ENCODE data around the gene PTPN1. TPM values are rescaled to one million over a fixed set of nuclear protein-coding genes. Genes with fewer than 3 reads are reported as not detected.

The PTPN1 gene
- total RNA-seq, 2 experiments from 2014 or later = 17.1 to 25.1 TPM

- no peaks in the 10 kb centered on the region for H3K79me2 ChIP-seq (ENCODE audit: insufficient read depth, low read depth, low read length)
- H4K20me1 ChIP-seq (ENCODE audit: insufficient read depth, low read length) = no peaks in the 10 kb centered on the region
- intact Hi-C loops (cut with micrococcal nuclease; ENCODE audit: unreplicated experiment) = loop anchor here (2.0 kb wide), 2 partner anchors 73 to 397 kb away; partner anchors contain the start of gene PTPN1
- H3K4me3 ChIP-seq (ENCODE audit: low read depth, low read length, poor library complexity, severe bottlenecking) = no peak overlapping the region
- DNase-seq (ENCODE audit: low spot score) = no peak
- ChIA-PET CTCF (ENCODE audit: unreplicated experiment) (no interaction called here), POLR2A (no interaction called here)
- no peaks in the 10 kb centered on the region for H3K9me2 ChIP-seq (ENCODE audit: insufficient read depth, low read length)
- peak overlapping the region; percentile 66 for H3K27ac ChIP-seq (ENCODE audit: low read depth, low read length, poor library complexity, severe bottlenecking)
- peaks cover 29% of the 10 kb centered on the region for H3K4me1 ChIP-seq (ENCODE audit: insufficient read depth, low read length, poor library complexity, severe bottlenecking)
- no peaks in the 10 kb centered on the region for H3K9me3 ChIP-seq (ENCODE audit: low read length)
- H3K36me3 ChIP-seq (ENCODE audit: insufficient read depth, low read length) = peaks cover 45% of the 10 kb centered on the region
- TSS peak; percentile 48 for BruUV-seq (replicated peaks)
- TF ChIP-seq EZH2phosphoT487 (IDR thresholded peaks at IDR 0.05; ENCODE audit: borderline replicate concordance, low read depth, low read length) (no peak), CTCF (conservative IDR thresholded peaks at IDR 0.05; ENCODE audit: low read length) (no peak)
- peak overlapping the region; percentile 61; the same call in 1 of the 2 replicates for H3K4me2 ChIP-seq (ENCODE audit: low read length)
- no peak overlapping the region for H2AFZ ChIP-seq (ENCODE audit: low read length)
These were observed 73.4 kb downstream of the PTPN1 start for GRCh38 chr20:50583442-50584150.

GRCh38 chr20:50584687-50585086 lies 74.5 kb downstream of the PTPN1 start:
- H3K4me3 ChIP-seq (ENCODE audit: low read depth, low read length, poor library complexity, severe bottlenecking) = no peak overlapping the region
- BruUV-seq (replicated peaks) = no TSS peak
- no peak overlapping the region for H2AFZ ChIP-seq (ENCODE audit: low read length)
- POLR2A ChIA-PET = interaction anchor here (0.6 kb wide), 1 partner anchor 160 kb away, joined by 3 read pairs; no protein-coding TSS in a partner anchor
- no peak for DNase-seq (ENCODE audit: low spot score)
- intact Hi-C loops (cut with micrococcal nuclease; ENCODE audit: unreplicated experiment) = no loop called here
- no peak overlapping the region for H3K27ac ChIP-seq (ENCODE audit: low read depth, low read length, poor library complexity, severe bottlenecking)
- H3K36me3 ChIP-seq (ENCODE audit: insufficient read depth, low read length) = peaks cover 34% of the 10 kb centered on the region
- TF ChIP-seq CTCF (conservative IDR thresholded peaks at IDR 0.05; ENCODE audit: low read length) (no peak), EZH2phosphoT487 (IDR thresholded peaks at IDR 0.05; ENCODE audit: borderline replicate concordance, low read depth, low read length) (no peak)
- H3K4me1 ChIP-seq (ENCODE audit: insufficient read depth, low read length, poor library complexity, severe bottlenecking) = peaks cover 29% of the 10 kb centered on the region
- H3K4me2 ChIP-seq (ENCODE audit: low read length) = no peak overlapping the region
- no peaks in the 10 kb centered on the region for H3K9me2 ChIP-seq (ENCODE audit: insufficient read depth, low read length)
- H4K20me1 ChIP-seq (ENCODE audit: insufficient read depth, low read length) = no peaks in the 10 kb centered on the region
- H3K79me2 ChIP-seq (ENCODE audit: insufficient read depth, low read depth, low read length) = no peaks in the 10 kb centered on the region
- H3K9me3 ChIP-seq (ENCODE audit: low read length) = no peaks in the 10 kb centered on the region
- CTCF ChIA-PET (ENCODE audit: unreplicated experiment) = no interaction called here

- intact Hi-C loops (cut with micrococcal nuclease; ENCODE audit: unreplicated experiment) = no loop called here
- DNase-seq (ENCODE audit: low spot score) = no peak
- H4K20me1 ChIP-seq (ENCODE audit: insufficient read depth, low read length) = no peaks in the 10 kb centered on the region
- POLR2A ChIA-PET = no interaction called here
- peaks cover 29% of the 10 kb centered on the region; the same call in 1 of the 2 replicates for H3K36me3 ChIP-seq (ENCODE audit: insufficient read depth, low read length)
- H3K9me3 ChIP-seq (ENCODE audit: low read length) = no peaks in the 10 kb centered on the region
- BruUV-seq (replicated peaks) = no TSS peak
- H2AFZ ChIP-seq (ENCODE audit: low read length) = no peak overlapping the region
- H3K4me2 ChIP-seq (ENCODE audit: low read length) = no peak overlapping the region
- no peaks in the 10 kb centered on the region for H3K9me2 ChIP-seq (ENCODE audit: insufficient read depth, low read length)
- TF ChIP-seq EZH2phosphoT487 (IDR thresholded peaks at IDR 0.05; ENCODE audit: borderline replicate concordance, low read depth, low read length) = no peak
- no peak for TF ChIP-seq CTCF (conservative IDR thresholded peaks at IDR 0.05; ENCODE audit: low read length)
- H3K4me3 ChIP-seq (ENCODE audit: low read depth, low read length, poor library complexity, severe bottlenecking) = no peak overlapping the region
- peaks cover 27% of the 10 kb centered on the region for H3K4me1 ChIP-seq (ENCODE audit: insufficient read depth, low read length, poor library complexity, severe bottlenecking)
- H3K79me2 ChIP-seq (ENCODE audit: insufficient read depth, low read depth, low read length) = no peaks in the 10 kb centered on the region
- CTCF ChIA-PET (ENCODE audit: unreplicated experiment) = no interaction called here
- H3K27ac ChIP-seq (ENCODE audit: low read depth, low read length, poor library complexity, severe bottlenecking) = no peak overlapping the region
These were observed 75.0 kb downstream of the PTPN1 start for GRCh38 chr20:50585214-50585613.
